Small intestine (tissue), 7 donors: ENCODE measurements around the gene HOMER2. TPM values are rescaled to one million over a fixed set of nuclear protein-coding genes. Genes with fewer than 3 reads are reported as not detected.
A peak's percentile ranks its signal among the peaks of the same experiment; 100 is the strongest.

ENCODE experiments used
- DNase-seq, 2 donors: peaks; one replicate each; pipeline versions ENCODE4 v3.0.0 to v3.0.0-alpha.2; 2013
- FAIRE-seq: peaks from 2 replicates; lab custom pipeline; 2012; peaks lifted over from hg19 to GRCh38; lab: Jason Lieb, UNC
- H3K27ac ChIP-seq, 3 donors: one replicate each; pipeline ENCODE4 v1.5.1; 2013; ENCODE audit warnings: low read length in 2 of 3, mild to moderate bottlenecking in 2 of 3, control low read depth in 1 of 3, inconsistent platforms in 1 of 3, low read depth in 1 of 3, moderate library complexity in 1 of 3
- H3K27me3 ChIP-seq, 3 donors: one replicate each; pipeline ENCODE4 v1.6.1; 2013; ENCODE audit warnings: low read length in 3 of 3, inconsistent platforms in 1 of 3; ENCODE audit not compliant: control insufficient read depth in 3 of 3, insufficient read depth in 3 of 3
- H3K36me3 ChIP-seq, 3 donors: one replicate each; pipeline ENCODE4 v1.6.1; 2013; ENCODE audit warnings: low read length in 3 of 3, inconsistent platforms in 1 of 3, low read depth in 1 of 3, mild to moderate bottlenecking in 1 of 3, moderate library complexity in 1 of 3; ENCODE audit not compliant: control insufficient read depth in 3 of 3, insufficient read depth in 2 of 3
- H3K4me1 ChIP-seq, 3 donors: one replicate each; pipeline ENCODE4 v1.6.1; 2013; ENCODE audit warnings: low read length in 2 of 3, inconsistent platforms in 1 of 3, low read depth in 1 of 3, mild to moderate bottlenecking in 1 of 3, moderate library complexity in 1 of 3; ENCODE audit not compliant: control insufficient read depth in 3 of 3, insufficient read depth in 2 of 3
- H3K4me3 ChIP-seq, 3 donors: one replicate each; pipeline ENCODE4 v1.5.1; 2013; ENCODE audit warnings: low read length in 3 of 3, control low read depth in 1 of 3, inconsistent platforms in 1 of 3, low read depth in 1 of 3, mild to moderate bottlenecking in 1 of 3, moderate library complexity in 1 of 3
- H3K9me3 ChIP-seq, 2 donors: one replicate each; pipeline ENCODE4 v1.6.1; 2013; ENCODE audit warnings: low read depth in 1 of 2, low read length in 1 of 2; ENCODE audit not compliant: control insufficient read depth in 2 of 2, insufficient read depth in 1 of 2
- WGBS, 3 donors: extraction: QIAGEN DNeasy Blood & Tissue Kit; methylation state at CpG; one replicate each; pipeline ENCODE4 v1.1.7; 2013; 5-methylcytosine and 5-hydroxymethylcytosine counted together
- polyA plus RNA-seq, 4 donors: library from polyadenylated mRNA; stranded (reverse) in 3 of 4; unstranded in 1 of 4; fragments of 200-250 nt in 3 of 4; fragments of 120-200 nt in 1 of 4; gene quantifications; one replicate each; pipeline versions ENCODE4 v1.2.1 to v1.2.3, GENCODE V29; 2013
- donor health status: healthy with polysubstance abuse.
- donor health status: control.
- donor health status: control.
- donor health status: Bipolar disorder and iron deficiency.
- donor health status: healthy.

Gene HOMER2
- polyA plus RNA-seq, 4 donors, result 2.2 to 5.1 (median 2.6) TPM

- Histone ChIP-seq H3K9me3 (no peaks in the 10 kb centered on the region), H3K27me3 (no peaks in the 10 kb centered on the region), H3K36me3 (no peaks in the 10 kb centered on the region), H3K4me3 (no peak overlapping the region), H3K4me1 (no peaks in the 10 kb centered on the region), H3K27ac (no peak overlapping the region)
- DNase-seq (peak in 1 of 2 donors; percentile 61), FAIRE-seq (no peak)
- 31 to 60% (median 55%) methylated on average over 6 of the region's 6 CpGs for WGBS, 3 donors
Observed at GRCh38 chr15:82919231-82919886, 33.2 kb downstream of the HOMER2 start.

DNA sequence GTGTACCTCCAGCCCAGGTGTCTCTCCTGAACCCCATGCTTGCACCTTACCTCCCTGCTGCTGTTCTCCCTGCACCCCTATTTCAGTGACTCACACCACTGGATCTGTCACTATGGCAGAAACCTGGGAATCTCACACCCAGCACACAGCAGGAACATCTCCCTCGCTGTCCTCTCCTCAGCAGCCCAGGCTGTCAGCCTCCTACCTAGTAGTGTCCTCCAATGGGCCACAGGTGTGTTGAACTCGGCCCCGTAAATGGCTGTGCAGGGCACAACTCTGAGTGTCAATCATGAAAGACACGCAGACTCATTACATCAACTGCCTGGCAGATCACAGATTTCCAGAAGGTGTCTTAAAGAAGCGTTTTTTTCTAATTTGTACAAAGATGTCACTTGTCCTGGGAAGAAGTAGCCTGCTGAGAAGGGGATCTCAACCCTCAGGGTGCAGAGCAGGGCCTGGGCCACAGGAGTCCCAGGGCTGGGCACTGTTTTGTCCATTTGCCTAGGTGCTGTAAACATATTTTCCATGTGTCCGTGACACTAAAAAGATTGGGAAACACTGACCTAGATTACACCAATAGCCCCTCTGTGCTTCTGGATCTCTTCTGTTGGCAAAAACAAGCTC is 33.8 kb downstream of the HOMER2 start:
- Histone ChIP-seq H3K4me1 (no peaks in the 10 kb centered on the region), H3K36me3 (no peaks in the 10 kb centered on the region), H3K9me3 (no peaks in the 10 kb centered on the region), H3K4me3 (no peak overlapping the region), H3K27me3 (no peaks in the 10 kb centered on the region), H3K27ac (no peak overlapping the region)
- WGBS, 3 donors, result 73 to 88% (median 75%) methylated on average over 6 of the region's 6 CpGs
- DNase-seq (peak in 1 of 2 donors; percentile 1), FAIRE-seq (no peak)

DNA sequence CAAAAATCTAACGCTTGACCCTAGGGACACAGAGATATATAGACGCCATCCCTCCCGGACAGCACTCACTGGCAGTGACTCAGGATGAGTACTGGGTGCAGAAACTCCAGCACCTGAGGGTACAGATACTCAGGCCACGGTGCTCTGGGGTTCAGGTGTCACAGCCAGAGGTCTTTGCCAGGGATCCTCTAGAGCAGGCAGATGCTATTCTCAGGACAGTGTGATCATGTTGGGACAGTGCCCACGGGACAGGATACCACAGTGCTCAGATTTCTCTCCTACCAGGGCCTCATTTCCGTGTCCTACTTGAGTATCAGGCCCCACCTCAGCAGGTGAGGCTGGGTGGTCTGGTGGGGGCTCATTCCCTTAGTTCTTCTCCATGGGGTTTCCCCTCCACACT is 34.4 kb downstream of the HOMER2 start:
- no peak overlapping the region for H3K4me3 ChIP-seq
- WGBS, 3 donors, result 79 to 85% (median 80%) methylated on average over 6 of the region's 6 CpGs
- no peaks in the 10 kb centered on the region for H3K4me1 ChIP-seq
- no peaks in the 10 kb centered on the region for H3K36me3 ChIP-seq
- no peaks in the 10 kb centered on the region for H3K27me3 ChIP-seq
- no peaks in the 10 kb centered on the region for H3K9me3 ChIP-seq
- no peak overlapping the region for H3K27ac ChIP-seq
- FAIRE-seq (no peak), DNase-seq (no peak)

GRCh38 chr15:82917249-82917648 is 35.3 kb downstream of the HOMER2 start:
- peak; percentile 7 to 15 for DNase-seq
- FAIRE-seq, result no peak
- H3K36me3 ChIP-seq, result no peaks in the 10 kb centered on the region
- WGBS, 3 donors, result 29 to 63% (median 39%) methylated on average over 7 of the region's 7 CpGs
- H3K9me3 ChIP-seq, result no peaks in the 10 kb centered on the region
- no peak overlapping the region for H3K4me3 ChIP-seq
- H3K27me3 ChIP-seq, result no peaks in the 10 kb centered on the region
- H3K4me1 ChIP-seq, result no peaks in the 10 kb centered on the region
- H3K27ac ChIP-seq, result no peak overlapping the region

GRCh38 chr15:82916161-82916952 is 36.2 kb downstream of the HOMER2 start:
- Histone ChIP-seq H3K27ac (no peak overlapping the region), H3K4me1 (no peaks in the 10 kb centered on the region), H3K36me3 (no peaks in the 10 kb centered on the region), H3K27me3 (no peaks in the 10 kb centered on the region), H3K4me3 (no peak overlapping the region), H3K9me3 (no peaks in the 10 kb centered on the region)
- FAIRE-seq (no peak), DNase-seq (no peak)
- WGBS, 3 donors, result 83 to 91% (median 86%) methylated on average over 13 of the region's 13 CpGs

DNA sequence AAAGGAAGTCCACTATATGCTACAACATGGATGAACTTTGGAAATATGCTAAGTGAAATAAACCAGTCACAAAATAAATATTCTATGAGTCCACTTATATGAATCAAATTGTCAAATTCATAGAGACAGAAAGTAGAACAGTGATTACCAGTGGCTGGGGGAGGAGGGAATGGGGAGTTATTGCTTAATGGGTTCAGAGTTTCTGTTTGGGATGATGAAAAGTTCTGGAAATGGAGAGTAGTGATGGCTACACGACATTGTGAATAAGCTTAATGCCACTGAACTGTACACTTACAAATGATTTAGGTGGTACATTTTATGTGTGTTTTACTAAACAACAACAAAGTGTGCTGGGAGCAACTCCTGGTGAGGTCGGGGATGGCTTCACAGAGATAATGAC is 38.1 kb downstream of the HOMER2 start:
- Histone ChIP-seq H3K36me3 (no peaks in the 10 kb centered on the region), H3K4me3 (no peak overlapping the region), H3K27me3 (no peaks in the 10 kb centered on the region), H3K27ac (no peak overlapping the region), H3K4me1 (no peaks in the 10 kb centered on the region), H3K9me3 (no peaks in the 10 kb centered on the region)
- 57 to 66% (median 60%) methylated on average over 2 of the region's 2 CpGs for WGBS, 3 donors
- FAIRE-seq (no peak), DNase-seq (no peak)

GRCh38 chr15:82911458-82911857 is 41.1 kb downstream of the HOMER2 start:
- DNase-seq, result no peak
- peaks cover 0 to 7% of the 10 kb centered on the region in 2 donors for H3K9me3 ChIP-seq
- no peaks in the 10 kb centered on the region for H3K4me1 ChIP-seq
- H3K27me3 ChIP-seq, result no peaks in the 10 kb centered on the region
- H3K27ac ChIP-seq, result no peak overlapping the region
- FAIRE-seq, result no peak
- H3K36me3 ChIP-seq, result no peaks in the 10 kb centered on the region
- no peak overlapping the region for H3K4me3 ChIP-seq
- WGBS, 3 donors, result 91 to 98% (median 95%) methylated on average over 4 of the region's 4 CpGs

- Histone ChIP-seq H3K36me3 (no peaks in the 10 kb centered on the region), H3K4me3 (no peak overlapping the region), H3K9me3 (peaks cover 0 to 7% of the 10 kb centered on the region in 2 donors), H3K27ac (no peak overlapping the region), H3K27me3 (no peaks in the 10 kb centered on the region), H3K4me1 (no peaks in the 10 kb centered on the region)
- WGBS, 3 donors, result 10 to 32% (median 14%) methylated on average over 4 of the region's 4 CpGs
- DNase-seq, result peak; percentile 21 to 25
- no peak for FAIRE-seq
Observed at GRCh38 chr15:82910721-82911120, 41.8 kb downstream of the HOMER2 start.
